Renal pelvis (tissue), 4 donors: ENCODE results near the gene SND1. TPM values are rescaled to one million over a fixed set of nuclear protein-coding genes. Genes with fewer than 3 reads are reported as not detected.

ENCODE experiments used
- DNase-seq: peaks from one replicate; pipeline ENCODE4 v3.0.0-alpha.2; 2013
- polyA plus RNA-seq, 3 donors: library from polyadenylated mRNA; unstranded; fragments of 120-200 nt; gene quantifications; one replicate each; pipeline ENCODE4 v1.2.1, GENCODE V29; 2013; ENCODE audit not compliant: insufficient read length in 3 of 3

SND1 gene
- polyA plus RNA-seq, 3 donors, result 135 to 142 (median 137) TPM

DNA sequence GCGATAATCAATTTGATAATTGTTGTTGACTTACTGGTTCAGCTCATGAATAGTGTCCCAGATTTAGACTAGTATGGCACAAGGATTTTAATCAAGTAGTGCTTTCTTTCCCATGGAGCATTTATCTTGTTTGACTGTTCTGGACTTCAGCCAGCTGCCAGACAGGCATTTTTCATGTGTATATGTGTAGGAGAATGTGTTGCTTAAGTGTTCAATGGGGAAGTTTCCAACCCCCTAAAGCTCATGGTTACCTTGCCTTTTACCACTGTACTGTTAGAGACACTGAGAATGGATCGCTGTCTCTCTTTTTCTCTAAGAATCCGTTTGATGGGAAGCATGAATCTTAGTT, 275.3 kb downstream of the SND1 start:
- DNase-seq, result peak; percentile 19

- DNase-seq, result no peak
Measured at GRCh38 chr7:127928222-127928621, 276.2 kb downstream of the SND1 start.

GRCh38 chr7:127928852-127929251, 276.9 kb downstream of the SND1 start:
- no peak for DNase-seq

DNA sequence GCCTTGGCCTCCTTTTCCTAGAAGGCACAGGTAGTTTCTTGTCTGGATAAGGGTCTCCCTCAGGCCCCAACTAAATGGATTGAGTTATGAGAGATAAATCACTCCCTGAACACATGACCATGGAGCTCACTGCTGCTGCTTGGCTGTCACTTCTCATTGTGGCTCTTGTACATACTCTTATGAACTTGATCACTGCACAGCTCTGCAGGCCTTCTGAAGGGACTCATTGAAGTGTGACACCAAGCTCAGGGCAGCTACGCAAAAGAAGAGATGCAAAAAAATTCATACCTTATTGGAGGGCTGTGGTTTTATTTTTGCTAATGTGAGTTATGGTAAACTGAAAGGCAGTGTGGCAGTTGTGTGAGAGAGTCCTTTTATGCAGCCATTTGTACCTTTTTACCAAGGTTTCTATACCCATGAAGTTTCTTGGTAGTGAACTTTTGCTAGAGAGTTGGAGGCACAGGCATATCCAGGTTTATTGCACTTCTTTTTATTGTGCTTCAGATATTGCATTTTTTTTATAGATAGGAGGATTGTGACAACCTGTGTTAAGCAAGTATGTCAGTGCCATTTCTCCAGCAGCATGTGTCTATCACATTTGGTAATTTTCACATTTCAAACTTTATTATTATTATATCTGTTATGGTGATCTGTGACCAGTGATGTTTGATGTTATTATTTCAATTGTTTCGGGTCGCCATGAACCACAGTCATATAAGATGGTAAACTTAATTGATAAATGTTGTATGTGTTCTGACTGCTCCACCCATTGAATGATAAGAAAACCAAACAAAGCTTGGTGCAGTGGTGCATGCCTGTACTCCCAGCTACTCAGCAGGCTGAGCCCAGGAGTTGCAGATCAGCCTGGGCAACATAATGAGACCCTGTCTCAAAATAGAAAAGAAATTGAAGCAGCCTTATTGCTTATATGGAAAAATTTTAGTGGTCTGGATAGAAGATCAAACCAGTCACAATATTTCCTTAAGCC, 278.6 kb downstream of the SND1 start:
- no peak for DNase-seq

DNA sequence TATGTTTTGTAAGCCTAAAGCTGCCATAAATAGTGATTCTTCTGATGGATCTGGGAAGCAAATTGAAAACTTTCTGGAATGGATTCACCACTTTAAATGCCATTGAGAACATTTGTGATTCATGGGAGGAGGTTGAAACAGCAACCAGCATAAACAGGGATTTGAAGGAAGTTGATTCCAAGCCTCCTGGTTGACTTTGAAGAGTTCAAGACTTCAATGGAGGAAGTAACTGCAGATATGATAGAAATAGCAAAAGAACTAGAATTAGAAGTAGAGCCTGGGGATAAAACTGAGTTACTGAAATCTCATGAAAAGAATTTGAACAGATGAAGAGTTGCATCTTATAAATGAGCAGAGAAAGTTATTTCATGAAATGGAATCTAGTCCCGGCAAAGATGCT, 280.1 kb downstream of the SND1 start:
- DNase-seq, result no peak

DNA sequence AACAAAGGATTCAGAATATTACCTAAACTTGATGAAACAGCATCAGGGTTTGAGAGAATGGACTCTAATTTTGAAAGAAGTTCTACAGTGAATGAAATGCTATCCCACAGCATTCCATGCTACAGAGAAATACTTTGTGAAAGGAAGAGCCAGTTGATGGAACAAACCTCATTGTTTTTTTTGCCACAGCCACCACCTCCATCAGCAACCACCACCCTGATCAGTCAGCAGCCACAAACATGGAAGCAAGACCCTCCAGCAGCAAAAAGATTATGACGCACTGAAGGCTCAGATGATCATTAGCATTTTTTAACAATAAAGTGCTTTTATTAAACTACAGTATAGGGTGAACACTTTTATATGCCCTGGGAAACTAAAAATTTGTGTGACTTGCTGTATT, 280.5 kb downstream of the SND1 start:
- no peak for DNase-seq

DNA sequence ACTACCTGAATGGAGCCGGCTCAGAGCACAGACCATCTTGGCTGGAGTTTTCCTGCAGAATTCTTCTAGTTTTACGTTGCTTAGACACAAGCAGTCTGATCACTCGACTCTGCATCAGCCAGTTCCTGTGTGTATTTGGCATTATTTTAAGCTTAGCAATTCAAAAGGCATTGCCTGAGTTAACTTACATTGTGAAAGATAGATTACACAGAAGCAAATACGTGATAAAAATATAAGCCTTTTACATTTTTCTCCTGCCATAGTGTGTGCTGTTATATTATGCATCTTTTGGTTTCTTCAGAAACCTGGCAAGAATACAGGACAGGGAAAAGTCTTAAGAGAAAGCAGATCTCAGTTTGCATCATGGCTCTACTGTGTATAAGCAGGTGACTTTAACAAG, 281.2 kb downstream of the SND1 start:
- no peak for DNase-seq

GRCh38 chr7:127934711-127935110, 282.7 kb downstream of the SND1 start:
- no peak for DNase-seq

DNA sequence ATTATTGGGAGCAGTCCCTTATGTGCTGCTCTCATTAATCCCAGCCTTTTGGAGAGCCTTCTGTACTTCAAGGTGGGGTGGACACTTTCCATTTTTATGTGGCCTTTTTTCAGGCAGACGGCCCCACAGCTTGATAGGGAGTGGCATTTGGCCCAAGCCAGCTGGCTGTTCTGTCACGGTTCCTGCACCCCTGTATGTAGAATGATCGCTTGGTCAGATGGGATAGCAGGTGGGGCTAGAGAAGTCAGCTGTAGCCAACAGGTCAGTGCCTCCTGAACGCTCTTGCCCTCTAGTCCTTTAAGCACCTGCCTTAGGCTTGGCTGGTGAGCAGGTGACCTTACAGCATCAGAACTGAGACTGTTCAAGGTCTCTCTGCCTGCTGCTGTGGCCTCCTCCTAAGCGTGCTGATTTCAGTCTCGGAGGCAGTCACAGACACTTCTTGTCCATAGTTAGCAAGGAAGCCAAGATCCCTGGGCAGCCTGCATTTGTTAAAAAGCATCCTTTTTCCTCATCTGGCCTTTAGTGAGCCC, 283.9 kb downstream of the SND1 start:
- DNase-seq, result peak; percentile 15

GRCh38 chr7:127937066-127937680, 285.2 kb downstream of the SND1 start:
- DNase-seq, result no peak

DNA sequence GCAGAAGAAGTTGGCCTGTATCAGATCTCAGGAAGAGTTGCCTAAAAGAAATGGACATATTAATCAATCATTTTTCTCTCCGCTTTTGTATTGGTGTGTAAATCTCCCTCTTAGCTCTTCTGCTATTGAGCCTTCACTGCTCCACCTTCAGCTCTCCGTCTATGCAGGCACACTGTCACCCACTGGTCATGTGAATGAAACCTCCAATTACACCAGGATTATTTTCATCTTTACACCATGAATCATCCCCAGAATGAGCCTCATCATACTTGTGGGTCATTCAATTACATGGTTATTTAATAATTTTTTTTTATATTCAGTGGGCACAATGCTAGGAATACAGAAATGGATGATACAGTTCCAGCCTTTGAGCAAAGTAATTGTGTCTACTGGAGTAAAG, 286.6 kb downstream of the SND1 start:
- DNase-seq, result no peak

DNA sequence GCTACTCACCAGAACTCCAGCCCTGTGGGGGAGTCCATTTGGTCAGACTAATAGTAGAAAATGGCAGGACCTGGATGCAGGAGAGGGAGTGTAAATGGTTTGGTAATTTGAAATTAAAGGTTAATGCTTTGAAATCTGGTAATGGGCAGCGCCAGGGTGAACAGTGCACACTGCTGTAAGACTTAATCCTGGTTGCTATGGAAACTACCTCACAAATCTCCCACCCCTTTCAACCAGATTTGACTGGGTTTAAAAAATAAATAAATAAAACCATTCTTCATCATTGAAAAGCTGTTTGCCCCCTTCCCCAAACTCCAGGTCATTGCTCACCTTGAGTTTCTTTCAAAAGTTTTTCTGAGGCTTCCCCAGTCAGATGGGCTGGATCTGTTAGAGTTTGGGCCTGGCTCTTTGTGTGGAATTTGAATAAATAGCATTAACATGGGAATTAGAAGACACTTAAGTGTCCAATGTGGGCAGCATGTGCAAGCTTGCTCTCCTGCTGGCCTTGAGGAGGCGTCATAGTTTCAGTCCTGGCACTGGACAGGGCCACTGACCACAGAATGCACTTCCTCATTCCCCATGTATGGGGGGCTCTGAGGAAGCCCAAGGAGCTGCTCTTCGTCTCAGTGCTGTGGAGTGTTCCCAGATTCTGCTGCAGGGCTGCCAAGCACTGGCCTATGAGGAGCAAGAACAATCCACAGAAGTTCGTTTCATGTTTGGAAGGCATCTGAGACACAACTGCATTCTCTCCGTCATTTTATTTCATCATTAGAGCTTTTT, 288.6 kb downstream of the SND1 start:
- DNase-seq, result no peak

DNA sequence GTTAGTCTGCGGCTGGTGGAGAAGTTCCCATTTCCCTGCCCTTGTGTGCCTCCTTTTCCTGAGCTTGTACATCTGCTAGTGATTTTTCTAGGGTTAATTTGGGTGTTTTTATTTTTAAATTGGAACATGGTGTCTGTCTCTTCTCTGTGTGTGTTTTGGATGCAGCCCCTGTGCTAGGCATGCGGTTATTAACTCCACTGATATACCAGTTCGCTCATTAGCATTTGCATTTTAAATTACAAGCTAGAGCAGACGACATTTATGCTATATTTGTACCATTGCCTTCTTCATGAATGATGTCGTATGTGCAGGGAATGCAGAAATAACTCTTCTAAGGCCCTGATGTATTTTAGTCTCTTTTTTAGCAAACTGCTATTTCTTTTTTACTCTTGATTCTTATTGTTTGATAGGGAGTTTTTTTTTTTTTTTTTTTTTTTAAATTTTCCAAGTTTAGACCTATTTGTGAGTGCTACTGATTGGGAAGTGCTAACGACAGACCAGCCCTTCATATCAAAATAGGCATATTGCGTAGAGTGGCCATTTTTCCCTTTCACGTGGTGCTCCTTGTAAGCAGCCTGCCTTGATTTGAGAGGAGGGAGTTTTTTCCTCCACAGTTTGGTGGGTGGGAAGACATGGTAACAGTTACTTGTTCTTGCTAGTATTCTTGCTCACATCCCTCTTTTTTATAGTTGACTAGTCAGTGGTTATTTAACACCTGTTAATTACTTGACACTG, 289.6 kb downstream of the SND1 start:
- no peak for DNase-seq

DNA sequence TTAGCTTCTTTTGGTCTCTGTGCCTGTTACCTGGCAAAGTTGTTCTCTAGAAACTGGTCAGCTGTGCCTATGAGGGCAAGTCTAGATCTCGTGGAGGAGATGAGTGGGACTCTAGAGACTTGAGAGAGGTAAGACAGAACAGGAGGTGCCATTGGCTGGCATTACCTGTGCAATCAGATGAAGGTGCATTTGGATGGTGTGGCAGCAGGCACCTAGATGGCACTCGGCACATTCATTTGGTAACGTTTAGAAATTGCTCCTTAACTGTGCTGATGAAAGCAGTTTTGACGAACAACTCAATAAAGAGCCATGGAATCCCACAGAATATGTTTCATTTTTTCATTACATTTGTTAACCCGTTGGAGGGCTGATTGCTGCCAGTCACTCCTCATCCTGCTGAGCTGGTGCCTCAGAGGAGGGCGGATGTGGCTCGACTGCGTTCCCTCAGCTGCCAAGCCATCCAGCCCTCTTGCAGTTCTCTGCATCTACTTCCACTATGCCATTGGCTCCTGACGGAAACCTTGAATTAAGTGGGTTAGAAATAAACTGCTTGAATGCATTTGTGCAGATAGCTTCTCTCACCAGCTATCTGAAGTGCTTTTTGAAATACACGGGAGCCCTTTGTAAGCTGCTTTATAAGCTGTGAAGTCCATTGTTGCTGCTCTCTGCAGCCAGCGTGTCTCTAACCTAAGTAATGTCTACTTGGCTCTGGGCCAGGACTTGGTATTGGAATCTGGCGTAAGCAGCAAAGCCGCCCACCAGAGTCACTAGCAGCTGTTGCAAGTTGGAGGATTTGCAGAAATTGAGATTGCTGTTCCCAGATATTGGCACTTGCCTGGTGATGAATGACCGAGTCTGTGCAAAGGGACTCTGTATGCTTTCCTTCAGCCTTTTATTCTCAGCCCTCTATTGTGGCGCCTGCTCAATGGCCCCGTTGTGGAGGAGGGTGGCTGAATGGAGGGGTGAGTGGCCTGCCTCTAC, 291.8 kb downstream of the SND1 start:
- DNase-seq, result no peak

DNA sequence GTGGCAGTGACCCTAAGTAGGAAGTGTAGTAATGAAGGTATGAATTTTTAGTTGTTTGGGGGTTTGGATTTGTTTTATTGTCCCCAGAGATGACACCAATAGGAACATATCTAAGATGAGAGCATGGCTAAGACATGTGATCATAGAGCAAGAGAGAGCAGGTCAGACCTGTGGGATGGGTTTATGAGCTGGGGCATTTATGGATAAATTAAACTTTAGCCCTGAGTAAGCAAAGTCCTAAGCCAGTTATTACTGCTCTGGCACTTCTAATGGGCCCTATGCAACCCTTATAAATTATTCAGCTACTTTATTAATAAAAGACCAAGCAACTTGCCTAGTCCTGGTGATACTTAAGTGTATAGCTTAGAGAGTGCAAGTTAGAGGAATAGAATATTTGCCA, 294.1 kb downstream of the SND1 start:
- DNase-seq, result no peak

- no peak for DNase-seq
Measured at GRCh38 chr7:127946847-127947246, 294.9 kb downstream of the SND1 start.

DNA sequence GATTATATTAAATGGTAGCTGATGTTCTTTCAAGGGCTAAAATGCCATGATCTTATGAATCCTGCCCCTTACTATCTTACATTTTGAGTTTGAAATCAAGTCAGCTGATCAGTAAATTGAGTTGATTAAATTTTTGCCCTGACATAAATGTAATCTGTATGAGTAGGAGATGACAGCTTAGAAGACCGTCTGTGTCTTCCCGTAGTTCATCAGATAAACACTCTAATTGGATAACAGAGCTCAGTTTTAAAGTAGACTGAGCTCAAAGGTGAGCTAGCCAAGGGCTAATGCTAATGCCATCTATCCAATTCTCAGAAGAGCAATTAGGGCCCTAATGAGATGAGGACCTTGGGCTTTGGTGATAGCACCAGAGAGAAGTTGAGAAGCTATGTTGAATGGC, 296.3 kb downstream of the SND1 start:
- DNase-seq, result no peak

DNA sequence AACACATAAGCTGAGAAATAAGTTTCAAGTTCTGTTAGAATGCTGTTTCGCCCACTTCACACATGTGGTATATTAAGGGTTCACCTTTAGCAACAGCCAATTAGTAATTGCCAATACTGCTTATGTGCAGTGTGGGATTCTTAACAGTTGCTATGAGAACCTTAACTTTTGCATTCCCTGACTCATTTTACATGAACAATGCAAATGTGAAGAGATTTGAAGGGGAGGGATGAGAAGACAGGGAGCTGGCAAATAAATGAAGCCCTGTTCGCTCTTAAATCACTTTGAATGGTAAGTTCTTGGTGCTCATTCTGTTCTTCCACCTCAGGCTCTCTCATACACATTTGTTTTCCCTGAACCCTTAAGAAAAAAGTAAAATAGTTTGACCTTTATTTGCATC, 296.9 kb downstream of the SND1 start:
- DNase-seq, result no peak

DNA sequence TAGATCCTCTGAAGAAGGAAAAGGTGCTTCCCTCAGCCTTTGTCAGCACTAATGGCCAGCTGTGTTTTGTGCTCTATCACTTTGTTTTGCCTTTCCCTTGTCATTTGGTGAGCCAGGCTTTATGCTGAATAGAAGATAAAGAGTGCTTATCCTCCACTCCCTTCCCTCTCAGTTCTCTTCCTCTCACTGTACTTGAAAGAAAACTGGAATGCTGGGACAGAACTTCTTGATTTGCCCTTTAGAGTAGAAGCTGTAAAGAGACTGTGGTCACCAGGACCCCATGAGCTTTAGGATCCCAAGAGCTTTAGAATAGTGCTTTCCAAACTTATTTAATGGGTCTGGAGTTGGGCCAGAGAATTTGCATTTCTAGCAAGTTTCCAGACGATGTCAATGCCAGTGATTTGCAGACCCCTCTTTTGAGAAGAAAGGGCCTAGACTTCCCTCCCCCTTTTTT, 297.8 kb downstream of the SND1 start:
- no peak for DNase-seq

DNA sequence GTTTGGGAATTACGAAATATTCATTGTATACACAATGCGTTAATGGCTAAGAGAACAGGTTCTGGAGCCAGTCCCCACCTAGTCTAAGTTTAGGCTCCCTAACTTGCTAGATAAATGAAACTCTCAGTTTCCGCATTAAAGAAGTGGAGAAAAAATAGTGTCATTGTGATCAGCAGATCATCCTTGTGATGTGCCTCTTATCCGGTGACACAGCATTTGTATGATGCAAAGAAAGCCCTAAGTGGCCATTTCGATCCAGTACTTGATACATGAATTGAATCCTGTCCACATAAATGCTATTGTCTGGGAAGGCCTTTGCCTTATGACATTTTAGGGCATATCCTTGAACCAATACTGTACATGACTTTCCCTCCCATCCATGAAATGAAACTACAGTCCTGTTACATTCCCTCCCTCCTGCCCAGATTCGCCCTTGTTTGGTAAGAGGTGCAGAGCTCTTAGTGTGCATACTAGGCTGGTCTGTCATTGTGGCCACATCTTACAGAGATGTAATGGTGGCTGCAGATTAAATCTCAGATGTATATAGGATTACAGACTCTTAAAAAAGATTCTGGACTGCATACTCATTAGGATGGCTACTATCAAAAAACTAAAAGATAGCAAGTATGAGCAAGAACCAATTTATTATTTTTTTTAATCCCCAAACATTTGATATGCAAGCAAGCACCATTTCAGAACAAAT, 298.4 kb downstream of the SND1 start:
- DNase-seq, result no peak
